ENCODE measurements around the gene ACTA2.
A peak's percentile ranks its signal among the peaks of the same experiment; 100 is the strongest.

The ACTA2 gene

GRCh38 chr10:88980800-88981199 lies 28.2 kb upstream of the ACTA2 start:
- DNase-seq: no peak

- DNase-seq: no peak
Observed at GRCh38 chr10:88980247-88980646, 27.7 kb upstream of the ACTA2 start.

- DNase-seq: no peak
Observed at GRCh38 chr10:88979603-88980002, 27.0 kb upstream of the ACTA2 start.

GRCh38 chr10:88979153-88979562 lies 26.6 kb upstream of the ACTA2 start:
- DNase-seq: peak; percentile 80

- no peak for DNase-seq
Observed at GRCh38 chr10:88978463-88978862, 25.9 kb upstream of the ACTA2 start.

GRCh38 chr10:88975377-88975720 lies 22.8 kb upstream of the ACTA2 start:
- no peak for DNase-seq

GRCh38 chr10:88974446-88975376 lies 22.1 kb upstream of the ACTA2 start:
- DNase-seq: peak; percentile 62

GRCh38 chr10:88974012-88974411 lies 21.4 kb upstream of the ACTA2 start:
- DNase-seq: no peak

GRCh38 chr10:88971221-88972061 lies 18.9 kb upstream of the ACTA2 start:
- no peak for DNase-seq

GRCh38 chr10:88968391-88968790 lies 15.8 kb upstream of the ACTA2 start:
- DNase-seq: no peak

- DNase-seq: no peak
Observed at GRCh38 chr10:88966797-88967196, 14.2 kb upstream of the ACTA2 start.

GRCh38 chr10:88964869-88965415 lies 12.4 kb upstream of the ACTA2 start:
- no peak for DNase-seq

GRCh38 chr10:88964360-88964759 lies 11.8 kb upstream of the ACTA2 start:
- no peak for DNase-seq

GRCh38 chr10:88963318-88963717 lies 10.7 kb upstream of the ACTA2 start:
- DNase-seq: no peak

- no peak for DNase-seq
Observed at GRCh38 chr10:88962336-88962735, 9.8 kb upstream of the ACTA2 start.

GRCh38 chr10:88961266-88961665 lies 8.7 kb upstream of the ACTA2 start:
- DNase-seq: no peak

GRCh38 chr10:88960802-88961201 lies 8.2 kb upstream of the ACTA2 start:
- no peak for DNase-seq

- no peak for DNase-seq
Observed at GRCh38 chr10:88958721-88959120, 6.1 kb upstream of the ACTA2 start.

- no peak for DNase-seq
Observed at GRCh38 chr10:88957381-88957780, 4.8 kb upstream of the ACTA2 start.

GRCh38 chr10:88954458-88955083 lies 2.0 kb upstream of the ACTA2 start:
- DNase-seq: no peak

GRCh38 chr10:88953662-88954061 lies 1.1 kb upstream of the ACTA2 start:
- no peak for DNase-seq

- DNase-seq: no peak
Observed at GRCh38 chr10:88949912-88950837, 2.4 kb downstream of the ACTA2 start.

Data from hematopoietic multipotent progenitor cell treated with erythropoietin and hydrocortisone succinate and interleukin-3 and kit ligand, for 8 days (in vitro differentiated cells).